NCI-H146 treated with DMSO at 0.1 percent for 48 hours (cell line): Measurements from ENCODE around the gene EPN1.

ENCODE experiments used
- DNase-seq: peaks from one replicate; lab custom pipeline; 2025; ENCODE audit not compliant: unreplicated experiment; lab: John Stamatoyannopoulos, UW

EPN1 gene

GRCh38 chr19:55692681-55693081 lies 17.7 kb downstream of the EPN1 start:
- DNase-seq: no peak

GRCh38 chr19:55693336-55693974 lies 18.4 kb downstream of the EPN1 start:
- DNase-seq: no peak

- no peak for DNase-seq
These were observed 19.2 kb downstream of the EPN1 start for GRCh38 chr19:55694241-55694655.

- no peak for DNase-seq
These were observed 19.8 kb downstream of the EPN1 start for GRCh38 chr19:55694656-55695491.

- DNase-seq: no peak
These were observed 20.7 kb downstream of the EPN1 start for GRCh38 chr19:55695511-55696290.

- DNase-seq: no peak
These were observed 21.5 kb downstream of the EPN1 start for GRCh38 chr19:55696301-55697068.

GRCh38 chr19:55697069-55697440 lies 22.0 kb downstream of the EPN1 start:
- DNase-seq: no peak

- DNase-seq: no peak
These were observed 22.7 kb downstream of the EPN1 start for GRCh38 chr19:55697698-55698097.

GRCh38 chr19:55698256-55698655 lies 23.2 kb downstream of the EPN1 start:
- DNase-seq: no peak

GRCh38 chr19:55699221-55699620 lies 24.2 kb downstream of the EPN1 start:
- no peak for DNase-seq

- no peak for DNase-seq
These were observed 25.8 kb downstream of the EPN1 start for GRCh38 chr19:55700813-55701212.

- DNase-seq: no peak
These were observed 27.2 kb downstream of the EPN1 start for GRCh38 chr19:55702131-55702627.

GRCh38 chr19:55703790-55704215 lies 28.8 kb downstream of the EPN1 start:
- DNase-seq: no peak

- no peak for DNase-seq
These were observed 29.6 kb downstream of the EPN1 start for GRCh38 chr19:55704494-55705245.

GRCh38 chr19:55705972-55706371 lies 30.9 kb downstream of the EPN1 start:
- no peak for DNase-seq

- DNase-seq: no peak
These were observed 36.7 kb downstream of the EPN1 start for GRCh38 chr19:55711719-55712118.

- DNase-seq: no peak
These were observed 38.0 kb downstream of the EPN1 start for GRCh38 chr19:55712804-55713631.

GRCh38 chr19:55716531-55716930 lies 41.5 kb downstream of the EPN1 start:
- no peak for DNase-seq

GRCh38 chr19:55717251-55717650 lies 42.2 kb downstream of the EPN1 start:
- no peak for DNase-seq
